GM19438 (cell line): ENCODE results near the gene CREB3L1.
"Not testable (repeated sequence)": the region's sequence is repeated elsewhere in the genome, so short reads cannot be mapped to it uniquely, and the experiment has no call there.

Source experiments
- ATAC-seq: cut with Tn5 transposase; IDR thresholded peaks from one replicate; pipeline ENCODE4 v1.9.1; 2021; ENCODE audit warnings: low read depth; ENCODE audit not compliant: unreplicated experiment

Gene CREB3L1

GRCh38 chr11:46248289-46249102, 29.0 kb upstream of the CREB3L1 start:
- no peak for ATAC-seq

- no peak for ATAC-seq
Measured at GRCh38 chr11:46249103-46249937, 28.1 kb upstream of the CREB3L1 start.

- no peak for ATAC-seq
Measured at GRCh38 chr11:46249938-46250744, 27.3 kb upstream of the CREB3L1 start.

- ATAC-seq: no peak
Measured at GRCh38 chr11:46250745-46251052, 26.8 kb upstream of the CREB3L1 start.

GRCh38 chr11:46251954-46252353, 25.5 kb upstream of the CREB3L1 start:
- no peak for ATAC-seq

- ATAC-seq: no peak
Measured at GRCh38 chr11:46252373-46252914, 25.0 kb upstream of the CREB3L1 start.

GRCh38 chr11:46253258-46254132, 24.0 kb upstream of the CREB3L1 start:
- no peak for ATAC-seq

GRCh38 chr11:46254133-46254491, 23.4 kb upstream of the CREB3L1 start:
- no peak for ATAC-seq

GRCh38 chr11:46256540-46257001, 20.9 kb upstream of the CREB3L1 start:
- ATAC-seq: no peak

- not testable (repeated sequence) for ATAC-seq
Measured at GRCh38 chr11:46259347-46259746, 18.1 kb upstream of the CREB3L1 start.

GRCh38 chr11:46259971-46260560, 17.4 kb upstream of the CREB3L1 start:
- no peak for ATAC-seq

- ATAC-seq: no peak
Measured at GRCh38 chr11:46263120-46263519, 14.3 kb upstream of the CREB3L1 start.

GRCh38 chr11:46264030-46264429, 13.4 kb upstream of the CREB3L1 start:
- ATAC-seq: no peak

- ATAC-seq: no peak
Measured at GRCh38 chr11:46264976-46265375, 12.5 kb upstream of the CREB3L1 start.

GRCh38 chr11:46265764-46266163, 11.7 kb upstream of the CREB3L1 start:
- no peak for ATAC-seq

GRCh38 chr11:46267930-46268329, 9.5 kb upstream of the CREB3L1 start:
- ATAC-seq: no peak

- no peak for ATAC-seq
Measured at GRCh38 chr11:46270684-46271083, 6.8 kb upstream of the CREB3L1 start.

- ATAC-seq: no peak
Measured at GRCh38 chr11:46271407-46271806, 6.1 kb upstream of the CREB3L1 start.
